Prostate gland (tissue), 2 donors: Measurements from ENCODE around the gene ANO2. TPM values are rescaled to one million over a fixed set of nuclear protein-coding genes. Genes with fewer than 3 reads are reported as not detected.

Source experiments
- DNase-seq: peaks from one replicate; pipeline ENCODE4 v3.0.0-alpha.2; 2019; ENCODE audit warnings: low spot score
- H3K27ac ChIP-seq, 2 donors: fragments of 200-600 bp; sonication (generic); 2 replicates each; pipeline ENCODE4 v1.5.1; 2017 to 2019
- H3K27me3 ChIP-seq: fragments of 200-600 bp; sonication (generic); replicated peaks from 2 replicates; pipeline ENCODE4 v1.5.1; 2019; ENCODE audit not compliant: insufficient read depth
- H3K36me3 ChIP-seq, 2 donors: fragments of 200-600 bp; sonication (generic); 1 replicate in 1 of 2; 2 replicates in 1 of 2; pipeline versions ENCODE4 v1.5.1 to v1.8.1; 2017 to 2019
- H3K4me1 ChIP-seq: fragments of 200-600 bp; sonication (generic); replicated peaks from 2 replicates; pipeline ENCODE4 v1.5.1; 2019
- H3K4me3 ChIP-seq, 2 donors: fragments of 200-600 bp; sonication (generic); 2 replicates each; pipeline ENCODE4 v1.5.1; 2017 to 2019
- H3K9me3 ChIP-seq: fragments of 200-600 bp; sonication (generic); 2 replicates; pipeline ENCODE4 v1.5.1; 2017
- CTCF ChIP-seq, 4 experiments: fragments of 200-600 bp in 2 of 4; fragments of 450-650 bp in 2 of 4; sonication (generic) in 2 of 4; IDR thresholded peaks; 1 replicate in 3 of 4; 2 replicates in 1 of 4; pipeline ENCODE4 v1.5.1; 2016 to 2019; ENCODE audit warnings: antibody characterized with exemption in 4 of 4, mild to moderate bottlenecking in 2 of 4, moderate library complexity in 2 of 4
- POLR2A ChIP-seq: fragments of 450-650 bp; IDR thresholded peaks from one replicate; pipeline ENCODE4 v1.6.1; 2016; ENCODE audit warnings: antibody characterized with exemption, mild to moderate bottlenecking
- POLR2AphosphoS5 ChIP-seq: sonication (generic); formaldehyde crosslinking; IDR thresholded peaks from one replicate; pipeline ENCODE4 v1.6.1; 2017; ENCODE audit warnings: antibody characterized with exemption
- WGBS: methylation state at CpG from one replicate; pipeline ENCODE4 v1.1.5; 2018; 5-methylcytosine and 5-hydroxymethylcytosine counted together
- intact Hi-C: fragments of 100-400 bp; cut with DNase I; formaldehyde crosslinking; loops from one replicate; pipeline ENCODE4 v1.14.2; 2022
- total RNA-seq, 2 donors: library from RNA; depleted of rRNA; stranded (reverse); fragments of >200 nt; gene quantifications; one replicate each; pipeline ENCODE4 v1.1.0, GENCODE V29; 2016

ANO2 gene
- total RNA-seq, 2 donors from 2014 or later = 0.64 to 7.0 TPM

- Histone ChIP-seq H3K4me3 (no peak overlapping the region), H3K36me3 (no peaks in the 10 kb centered on the region), H3K27ac (no peak overlapping the region), H3K27me3 (no peaks in the 10 kb centered on the region), H3K9me3 (no peaks in the 10 kb centered on the region), H3K4me1 (no peaks in the 10 kb centered on the region)
- no peak for DNase-seq
- WGBS = 96% methylated on average over 10 of the region's 10 CpGs
- intact Hi-C loops = no loop called here
- TF ChIP-seq POLR2AphosphoS5 (no peak), CTCF (IDR thresholded peaks at IDR 0.05) (no peak), POLR2A (no peak)
Observed at GRCh38 chr12:5534426-5535199, 410.4 kb downstream of the ANO2 start.

- H3K4me1 ChIP-seq = no peaks in the 10 kb centered on the region
- no peak overlapping the region for H3K27ac ChIP-seq
- H3K36me3 ChIP-seq = no peaks in the 10 kb centered on the region
- H3K9me3 ChIP-seq = no peaks in the 10 kb centered on the region
- H3K4me3 ChIP-seq = no peak overlapping the region
- WGBS = 74% methylated on average over 3 of the region's 3 CpGs
- no peaks in the 10 kb centered on the region for H3K27me3 ChIP-seq
- intact Hi-C loops = no loop called here
- TF ChIP-seq POLR2A (no peak), CTCF (IDR thresholded peaks at IDR 0.05) (no peak), POLR2AphosphoS5 (no peak)
- DNase-seq = no peak
Observed at GRCh38 chr12:5533368-5533767, 411.7 kb downstream of the ANO2 start.

GRCh38 chr12:5525783-5526367 lies 419.2 kb downstream of the ANO2 start:
- Histone ChIP-seq H3K4me1 (no peaks in the 10 kb centered on the region), H3K4me3 (no peak overlapping the region), H3K9me3 (no peaks in the 10 kb centered on the region), H3K27me3 (no peaks in the 10 kb centered on the region), H3K36me3 (no peaks in the 10 kb centered on the region), H3K27ac (no peak overlapping the region)
- TF ChIP-seq POLR2A = no peak
- TF ChIP-seq POLR2AphosphoS5 = no peak
- WGBS = 94% methylated on average over 4 of the region's 4 CpGs
- DNase-seq = no peak
- intact Hi-C loops = no loop called here

GRCh38 chr12:5524769-5525436 lies 420.2 kb downstream of the ANO2 start:
- intact Hi-C loops = no loop called here
- WGBS = 90% methylated on average over 15 of the region's 15 CpGs
- H3K27me3 ChIP-seq = no peaks in the 10 kb centered on the region

More at GRCh38 chr12:5524769-5525436, 420.2 kb downstream of the ANO2 start:
- Histone ChIP-seq H3K9me3 (no peaks in the 10 kb centered on the region), H3K36me3 (no peaks in the 10 kb centered on the region), H3K27ac (no peak overlapping the region), H3K4me1 (no peaks in the 10 kb centered on the region), H3K4me3 (no peak overlapping the region)
- TF ChIP-seq CTCF (IDR thresholded peaks at IDR 0.05) = no peak
- no peak for TF ChIP-seq POLR2AphosphoS5
- TF ChIP-seq POLR2A = no peak
- no peak for DNase-seq
